ENCODE measurements around the gene HOXD10.

HOXD10 gene

DNA sequence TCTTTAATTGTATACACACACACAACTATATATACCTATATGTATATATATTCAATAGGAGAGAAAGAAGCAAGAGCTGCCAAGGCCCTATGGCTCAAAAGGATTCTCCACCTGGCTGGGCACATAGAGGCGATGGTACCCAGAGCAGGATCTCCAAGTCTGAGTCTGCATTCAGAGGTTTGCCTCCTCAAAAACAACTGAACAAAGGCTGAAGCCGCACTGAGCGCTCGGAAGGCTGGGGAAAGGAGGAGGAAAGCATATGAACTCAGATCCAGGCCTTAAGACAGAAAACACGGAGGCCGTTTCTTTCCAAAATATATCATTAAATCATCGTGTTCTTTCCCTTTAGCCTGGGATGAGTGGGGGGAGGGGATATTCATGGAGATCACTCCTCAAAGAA lies 13.4 kb upstream of the HOXD10 start:
- TF ChIP-seq, protein P1, sequence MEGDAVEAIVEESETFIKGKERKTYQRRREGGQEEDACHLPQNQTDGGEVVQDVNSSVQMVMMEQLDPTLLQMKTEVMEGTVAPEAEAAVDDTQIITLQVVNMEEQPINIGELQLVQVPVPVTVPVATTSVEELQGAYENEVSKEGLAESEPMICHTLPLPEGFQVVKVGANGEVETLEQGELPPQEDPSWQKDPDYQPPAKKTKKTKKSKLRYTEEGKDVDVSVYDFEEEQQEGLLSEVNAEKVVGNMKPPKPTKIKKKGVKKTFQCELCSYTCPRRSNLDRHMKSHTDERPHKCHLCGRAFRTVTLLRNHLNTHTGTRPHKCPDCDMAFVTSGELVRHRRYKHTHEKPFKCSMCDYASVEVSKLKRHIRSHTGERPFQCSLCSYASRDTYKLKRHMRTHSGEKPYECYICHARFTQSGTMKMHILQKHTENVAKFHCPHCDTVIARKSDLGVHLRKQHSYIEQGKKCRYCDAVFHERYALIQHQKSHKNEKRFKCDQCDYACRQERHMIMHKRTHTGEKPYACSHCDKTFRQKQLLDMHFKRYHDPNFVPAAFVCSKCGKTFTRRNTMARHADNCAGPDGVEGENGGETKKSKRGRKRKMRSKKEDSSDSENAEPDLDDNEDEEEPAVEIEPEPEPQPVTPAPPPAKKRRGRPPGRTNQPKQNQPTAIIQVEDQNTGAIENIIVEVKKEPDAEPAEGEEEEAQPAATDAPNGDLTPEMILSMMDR (IDR thresholded peaks at IDR 0.05; ENCODE audit: extremely low read depth, insufficient read depth, missing control alignments), result no peak
- in situ Hi-C loops (cut with MboI; ENCODE audit: low pct_unique_long_range_greater_than_20kb, low sequenced_read_pairs, unreplicated experiment), result loop anchor here (25.0 kb wide), 1 partner anchor 741 kb away; no protein-coding TSS in a partner anchor
- no peak for DNase-seq (ENCODE audit: low spot score)

DNA sequence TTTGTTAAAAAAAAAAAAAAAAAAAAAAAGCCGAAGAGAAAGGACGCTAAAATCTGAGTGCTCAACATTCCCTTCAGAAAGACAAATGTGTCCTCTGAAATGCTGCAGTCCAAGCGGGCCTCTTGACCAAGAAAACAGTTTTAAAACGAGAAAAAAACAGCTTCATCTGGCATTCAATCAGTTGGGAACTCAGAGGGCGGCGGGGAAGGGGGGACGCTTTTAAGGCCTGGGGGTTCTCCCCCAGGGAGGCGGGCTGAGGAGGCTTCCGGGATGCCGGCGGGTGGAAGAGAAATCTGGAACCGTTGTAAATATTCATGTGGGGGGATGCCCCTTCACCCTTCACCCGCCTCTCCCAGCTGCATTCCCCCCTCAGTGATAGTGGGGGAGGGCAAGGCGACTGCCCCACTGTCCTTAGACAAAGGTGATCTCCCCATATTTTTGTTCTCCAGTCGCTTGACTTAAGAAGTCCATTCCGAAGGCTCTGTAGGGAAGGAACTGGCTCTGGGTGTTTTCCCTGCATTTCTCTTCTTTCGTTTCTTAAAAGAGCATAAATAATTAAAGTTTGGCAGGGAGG lies 12.7 kb upstream of the HOXD10 start:
- in situ Hi-C loops (cut with MboI; ENCODE audit: low pct_unique_long_range_greater_than_20kb, low sequenced_read_pairs, unreplicated experiment), result loop anchor here (25.0 kb wide), 1 partner anchor 742 kb away; no protein-coding TSS in a partner anchor
- no peak for DNase-seq (ENCODE audit: low spot score)
- TF ChIP-seq, protein P1 (IDR thresholded peaks at IDR 0.05; ENCODE audit: extremely low read depth, insufficient read depth, missing control alignments), result no peak

DNA sequence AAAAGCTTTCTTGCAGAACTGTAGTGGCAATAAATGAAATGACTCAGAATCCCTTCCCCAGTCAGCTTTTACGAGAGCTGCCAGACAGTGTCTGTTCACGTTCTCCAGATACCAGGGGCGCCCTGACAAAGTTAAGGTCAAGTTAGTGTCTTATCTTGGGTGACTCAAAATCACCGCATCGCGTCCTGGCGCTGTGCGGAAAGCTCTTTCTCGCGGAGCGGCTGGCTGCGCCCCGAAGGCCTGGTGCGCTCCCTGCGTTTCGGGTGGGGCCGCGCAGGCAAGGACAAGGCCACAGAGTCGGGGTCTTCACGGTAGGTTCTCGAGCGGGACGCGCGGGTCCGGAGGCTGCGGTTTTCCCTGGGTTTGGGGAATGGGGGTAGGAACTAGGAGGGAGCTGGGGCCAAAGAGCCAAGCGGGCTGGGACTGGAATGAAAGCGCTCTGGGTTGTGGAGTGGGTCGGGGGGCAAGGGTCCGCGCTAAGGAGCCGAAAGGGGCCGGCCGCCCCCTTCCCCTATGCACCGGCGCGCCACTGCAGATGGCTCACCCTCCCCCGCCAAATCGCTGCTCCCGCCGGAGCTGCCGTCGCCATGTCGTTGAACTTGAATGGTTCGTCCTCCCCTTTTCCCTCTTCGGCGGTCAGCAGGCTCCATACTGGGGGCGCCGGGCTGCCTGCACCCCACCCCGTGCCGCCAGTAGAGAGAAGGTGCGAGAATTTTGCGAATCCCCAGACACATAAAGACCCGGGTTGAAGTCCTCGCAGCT lies 12.1 kb upstream of the HOXD10 start:
- TF ChIP-seq, protein P1 (IDR thresholded peaks at IDR 0.05; ENCODE audit: extremely low read depth, insufficient read depth, missing control alignments), result no peak
- in situ Hi-C loops (cut with MboI; ENCODE audit: low pct_unique_long_range_greater_than_20kb, low sequenced_read_pairs, unreplicated experiment), result loop anchor here (25.0 kb wide), 1 partner anchor 742 kb away; no protein-coding TSS in a partner anchor
- no peak for DNase-seq (ENCODE audit: low spot score)

DNA sequence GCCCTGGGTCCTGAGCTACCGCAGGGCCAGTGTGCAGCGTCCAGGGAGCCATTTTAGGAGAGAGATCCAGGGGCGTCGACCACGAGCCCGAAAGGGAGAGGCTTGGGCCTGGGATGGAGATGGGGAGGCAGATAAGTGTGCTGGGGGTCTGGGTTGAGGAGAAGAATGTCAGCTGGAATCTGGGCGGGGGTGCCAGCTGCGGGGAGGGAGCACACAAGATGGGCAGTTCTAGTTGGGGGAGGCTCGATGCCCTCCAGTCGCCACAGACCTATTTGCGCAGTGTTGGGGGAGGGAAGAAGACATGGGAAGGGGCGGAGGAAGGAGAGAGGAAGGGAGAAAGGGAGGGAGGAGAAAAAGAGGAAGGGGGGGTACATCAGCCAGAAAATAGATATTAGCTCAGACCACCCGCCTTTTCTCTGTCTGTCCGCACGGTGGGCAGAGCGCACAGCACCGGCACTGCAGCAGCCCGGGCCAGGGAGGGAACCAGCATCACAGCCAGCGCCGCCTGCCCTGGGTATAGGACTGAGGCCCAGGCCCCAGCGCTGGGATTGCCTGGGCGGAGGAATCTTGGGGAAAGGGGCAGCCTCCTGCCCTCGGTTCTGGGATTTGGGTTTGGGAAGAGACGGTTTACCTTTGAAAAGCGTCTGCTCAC lies 11.4 kb upstream of the HOXD10 start:
- in situ Hi-C loops (cut with MboI; ENCODE audit: low pct_unique_long_range_greater_than_20kb, low sequenced_read_pairs, unreplicated experiment), result loop anchor here (25.0 kb wide), 1 partner anchor 743 kb away; no protein-coding TSS in a partner anchor
- TF ChIP-seq, protein P1 (IDR thresholded peaks at IDR 0.05; ENCODE audit: extremely low read depth, insufficient read depth, missing control alignments), result no peak
- no peak for DNase-seq (ENCODE audit: low spot score)

DNA sequence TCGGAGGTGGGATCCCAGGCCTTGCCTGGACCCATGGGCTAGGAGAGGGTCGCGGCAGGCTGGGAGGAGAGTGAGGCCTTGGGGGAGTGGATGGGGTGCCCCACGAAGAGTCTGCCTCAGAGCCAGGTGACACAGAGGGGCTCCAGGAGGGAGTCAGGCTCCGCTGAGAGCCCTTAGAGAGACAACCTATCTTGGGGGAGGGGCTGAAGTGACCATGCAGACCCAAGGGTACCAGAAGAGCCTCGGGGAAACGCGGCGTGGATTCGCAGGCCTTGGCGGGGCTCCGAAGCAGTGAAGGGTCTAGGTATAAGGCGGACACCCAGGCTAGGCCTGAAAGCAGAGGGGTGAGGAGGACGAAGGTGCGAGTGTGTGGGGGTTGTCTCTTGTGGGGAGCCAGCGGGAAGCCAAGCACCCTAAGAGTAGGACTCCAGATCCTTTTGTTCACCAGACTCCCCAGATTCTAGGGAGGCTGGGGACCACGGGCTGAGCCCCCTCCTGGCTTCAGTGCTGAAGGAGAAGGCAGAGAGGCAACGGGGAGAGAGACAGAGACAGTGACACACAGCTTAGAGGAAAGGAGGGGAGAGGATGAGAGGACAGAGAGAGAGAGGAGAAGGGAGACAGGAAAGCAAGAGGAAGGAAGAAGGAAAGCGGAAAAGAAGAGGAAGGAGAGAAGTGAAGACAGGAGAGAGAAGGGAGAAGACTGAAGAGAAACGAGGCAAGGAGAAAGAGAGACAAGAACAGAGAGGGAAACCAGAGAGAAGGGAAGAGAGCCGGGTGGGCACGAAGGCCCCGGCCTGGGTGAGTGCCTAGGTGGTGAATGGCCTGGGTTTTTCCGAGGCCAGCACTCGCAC lies 10.6 kb upstream of the HOXD10 start:
- TF ChIP-seq, protein P1 (IDR thresholded peaks at IDR 0.05; ENCODE audit: extremely low read depth, insufficient read depth, missing control alignments), result no peak
- in situ Hi-C loops (cut with MboI; ENCODE audit: low pct_unique_long_range_greater_than_20kb, low sequenced_read_pairs, unreplicated experiment), result loop anchor here (25.0 kb wide), 1 partner anchor 744 kb away; no protein-coding TSS in a partner anchor
- DNase-seq (ENCODE audit: low spot score), result no peak

Data from GM13977 (cell line).